Activated gamma-delta T cell (primary cell): ENCODE data around the gene FNDC8.
"Not testable (repeated sequence)": the region's sequence is repeated elsewhere in the genome, so short reads cannot be mapped to it uniquely, and the experiment has no call there.

Source experiments
- DNase-seq: peaks from one replicate; lab custom pipeline; 2025; lab: John Stamatoyannopoulos, UW

Gene FNDC8

DNA sequence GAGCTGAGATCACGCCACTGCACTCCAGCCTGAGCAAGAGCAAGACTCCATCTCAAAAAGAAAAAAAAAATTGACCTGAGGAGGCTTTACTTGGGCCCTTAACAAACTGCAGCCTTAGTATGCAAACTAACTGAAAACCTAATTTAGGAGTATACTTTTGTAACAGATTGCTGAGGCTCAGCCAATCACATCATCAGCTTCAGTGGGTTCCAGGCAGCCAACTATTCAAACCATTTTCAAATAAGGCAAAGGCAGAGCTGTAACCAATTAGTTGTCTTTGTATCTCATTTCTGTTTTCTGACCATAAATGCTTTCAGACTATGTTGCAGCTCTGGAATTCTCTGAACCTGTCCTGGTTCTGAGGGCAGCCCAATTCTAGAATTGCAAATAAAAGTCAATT, 25.7 kb upstream of the FNDC8 start:
- DNase-seq: no peak

DNA sequence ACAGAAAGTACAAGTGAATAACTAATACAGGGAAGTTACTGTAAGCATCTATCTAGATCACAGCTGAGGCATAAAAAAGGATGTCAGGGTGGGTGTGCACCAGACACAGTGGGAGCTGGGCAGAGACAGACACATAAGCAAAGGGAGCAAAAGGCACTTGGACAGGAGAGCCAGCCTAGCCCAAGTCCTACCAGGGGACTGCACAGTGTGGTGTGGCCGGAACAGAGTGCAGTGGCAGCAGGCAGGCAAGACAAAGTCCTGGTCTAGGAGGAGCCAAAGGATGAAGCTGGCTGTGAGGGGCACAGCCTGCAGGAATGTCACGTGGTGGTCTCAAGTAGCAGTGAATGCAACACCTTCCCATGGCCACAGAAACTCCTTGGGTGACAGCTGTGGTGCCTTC, 23.6 kb upstream of the FNDC8 start:
- no peak for DNase-seq

DNA sequence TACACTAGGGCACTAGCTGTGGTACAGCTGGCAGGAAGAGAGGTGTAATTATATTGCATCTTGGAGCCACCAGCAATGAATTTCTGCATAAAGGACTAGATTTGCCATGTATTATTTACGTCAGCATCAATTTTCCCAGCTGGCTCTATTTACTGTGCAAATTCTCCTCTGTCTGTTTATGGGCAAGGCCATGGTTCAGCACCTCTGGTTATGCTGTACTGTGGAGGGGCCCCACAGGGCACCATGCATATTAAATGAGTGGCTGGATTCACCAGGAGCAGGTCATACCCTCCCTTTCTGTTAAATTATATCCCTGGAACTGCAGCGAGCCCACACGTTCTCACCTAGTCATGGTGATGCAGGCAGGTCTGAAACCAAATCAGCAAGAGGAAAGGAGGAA, 21.5 kb upstream of the FNDC8 start:
- no peak for DNase-seq

DNA sequence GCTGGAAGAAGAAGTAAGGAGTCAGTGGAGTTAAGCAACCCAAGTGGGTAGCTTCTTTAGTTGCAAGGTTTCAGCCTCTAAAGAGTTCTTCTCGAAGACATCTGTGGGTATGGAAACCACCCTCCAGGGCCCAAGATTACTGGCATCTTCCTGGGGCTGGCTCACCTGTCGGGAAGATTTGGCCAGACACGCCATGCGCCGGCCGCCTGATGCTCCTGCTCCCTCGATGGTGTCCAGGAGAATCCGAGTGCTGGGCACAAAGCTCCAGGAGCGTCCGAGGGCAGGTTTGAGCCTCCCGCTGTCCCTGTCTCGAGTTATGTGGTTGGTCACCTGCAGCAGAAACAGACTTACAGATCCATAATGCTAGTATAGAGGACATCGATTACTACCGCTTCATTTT, 20.4 kb upstream of the FNDC8 start:
- no peak for DNase-seq

DNA sequence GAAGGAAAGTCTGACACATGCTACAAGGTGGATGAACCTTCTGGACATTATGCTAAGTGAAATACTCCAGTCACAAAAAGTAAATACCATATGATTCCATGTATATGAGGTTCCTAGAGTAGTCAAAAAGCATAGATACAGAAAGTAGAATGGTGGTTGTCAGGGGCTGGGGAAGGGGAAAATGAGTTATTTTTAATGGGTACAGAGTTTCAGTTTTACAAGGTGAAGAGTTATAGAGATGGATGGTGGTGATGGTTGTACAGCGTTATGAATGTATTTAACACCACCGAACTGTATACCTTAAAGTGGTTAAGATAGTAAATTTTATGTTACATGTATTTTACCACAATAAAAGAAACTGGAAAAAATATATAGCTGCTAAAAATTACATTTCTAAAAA, 19.7 kb upstream of the FNDC8 start:
- no peak for DNase-seq

DNA sequence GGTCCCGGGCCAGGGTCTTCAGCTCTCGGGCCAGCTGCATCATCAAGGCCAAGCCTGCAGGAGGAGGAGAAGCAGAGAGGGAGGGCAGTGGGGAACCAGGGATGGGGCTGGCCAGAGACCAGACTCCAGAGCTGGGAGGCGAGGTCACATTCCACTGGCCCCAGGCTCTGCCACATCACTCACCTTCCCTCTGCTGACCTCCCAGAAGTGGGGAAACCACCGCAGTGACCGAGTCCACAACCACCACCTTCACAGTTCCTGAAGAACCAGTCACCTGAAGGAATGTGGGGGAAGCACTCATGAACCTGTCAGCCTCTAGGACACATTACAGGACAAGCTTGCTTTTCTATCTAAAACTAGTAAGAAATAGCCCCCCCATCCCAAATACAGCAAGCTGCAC, 18.1 kb upstream of the FNDC8 start:
- no peak for DNase-seq

DNA sequence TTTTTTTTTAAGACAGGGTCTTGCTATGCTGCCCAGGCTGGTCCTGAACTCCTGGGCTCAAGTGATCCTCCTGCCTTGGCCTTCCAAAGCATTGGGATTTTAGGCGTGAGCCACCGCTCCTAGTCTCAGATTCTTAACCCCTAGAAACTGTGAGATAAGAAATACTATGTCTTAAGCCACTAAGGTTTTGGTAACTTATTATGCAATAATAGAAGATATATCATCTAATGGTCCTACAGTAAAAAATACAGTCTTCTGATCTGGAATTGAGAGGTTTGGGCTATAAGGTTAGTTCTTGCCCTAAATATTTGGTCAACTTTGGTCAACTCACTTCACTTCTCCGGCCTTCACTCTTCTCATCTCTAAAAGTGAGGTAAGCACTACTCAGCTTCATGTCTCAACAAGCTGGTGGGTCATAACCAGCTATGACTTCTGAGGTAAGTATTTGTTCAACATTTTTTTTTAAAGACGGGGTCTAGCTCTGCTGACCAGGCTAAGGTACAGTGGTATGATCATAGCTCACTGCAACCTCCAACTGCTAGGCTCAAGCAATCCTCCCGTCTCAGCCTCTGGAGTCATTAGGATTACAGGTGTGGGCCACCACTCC, 16.5 kb upstream of the FNDC8 start:
- DNase-seq: no peak

DNA sequence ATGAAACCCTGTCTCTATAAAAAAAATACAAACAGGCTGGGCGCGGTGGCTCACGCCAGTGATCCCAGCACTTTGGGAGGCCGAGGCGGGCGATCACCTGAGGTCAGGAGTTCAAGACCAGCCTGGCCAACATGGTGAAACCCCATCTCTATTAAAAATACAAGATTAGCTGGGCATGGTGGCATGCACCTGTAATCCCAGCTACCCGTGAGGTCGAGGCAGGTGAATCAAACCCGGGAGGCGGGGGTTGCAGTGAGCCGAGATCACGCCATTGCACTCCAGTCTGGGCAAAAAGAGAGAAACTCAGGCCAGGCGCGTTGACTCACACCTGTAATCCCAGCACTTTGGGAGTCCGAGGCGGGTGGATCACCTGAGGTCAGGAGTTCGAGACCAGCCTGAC, 10.6 kb upstream of the FNDC8 start:
- not testable (repeated sequence) for DNase-seq

DNA sequence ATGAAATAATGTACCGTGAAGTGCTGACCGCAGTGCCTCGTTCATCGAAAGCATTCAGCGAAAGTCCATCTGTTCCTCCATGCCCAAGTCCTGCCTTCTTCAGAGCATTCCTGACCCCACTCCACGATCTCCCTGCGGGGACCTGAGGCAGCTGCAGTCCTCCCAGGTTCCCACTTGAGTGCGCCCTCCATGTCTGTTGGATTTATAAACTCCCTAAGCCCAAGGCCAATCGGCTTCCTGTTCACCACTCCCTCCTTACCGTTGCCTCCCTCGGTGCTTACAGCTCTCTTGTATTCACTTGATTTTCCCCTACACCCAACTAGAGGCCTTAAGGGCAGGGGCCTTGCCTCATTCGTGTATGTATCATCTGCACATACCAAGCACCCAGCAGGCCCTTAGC, 4.6 kb upstream of the FNDC8 start:
- no peak for DNase-seq

DNA sequence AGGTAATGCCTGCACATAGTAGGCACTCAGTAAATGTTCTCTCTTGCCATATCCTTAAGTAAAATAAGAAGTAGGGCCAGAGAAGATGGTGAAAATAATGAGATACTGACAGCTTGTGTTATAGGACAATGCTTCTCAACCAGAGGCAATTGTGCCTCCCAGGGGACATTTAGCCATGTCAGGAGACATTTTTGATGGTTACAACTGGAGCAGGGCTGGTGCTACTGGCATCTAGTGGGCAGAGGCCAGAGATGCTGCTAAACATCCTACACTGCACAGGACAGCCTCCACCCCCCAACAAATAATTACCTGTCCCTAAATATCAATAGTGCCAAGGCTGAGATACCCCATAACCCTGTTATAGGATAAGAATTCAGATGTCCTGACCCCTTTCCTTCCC, 3.4 kb upstream of the FNDC8 start:
- no peak for DNase-seq

DNA sequence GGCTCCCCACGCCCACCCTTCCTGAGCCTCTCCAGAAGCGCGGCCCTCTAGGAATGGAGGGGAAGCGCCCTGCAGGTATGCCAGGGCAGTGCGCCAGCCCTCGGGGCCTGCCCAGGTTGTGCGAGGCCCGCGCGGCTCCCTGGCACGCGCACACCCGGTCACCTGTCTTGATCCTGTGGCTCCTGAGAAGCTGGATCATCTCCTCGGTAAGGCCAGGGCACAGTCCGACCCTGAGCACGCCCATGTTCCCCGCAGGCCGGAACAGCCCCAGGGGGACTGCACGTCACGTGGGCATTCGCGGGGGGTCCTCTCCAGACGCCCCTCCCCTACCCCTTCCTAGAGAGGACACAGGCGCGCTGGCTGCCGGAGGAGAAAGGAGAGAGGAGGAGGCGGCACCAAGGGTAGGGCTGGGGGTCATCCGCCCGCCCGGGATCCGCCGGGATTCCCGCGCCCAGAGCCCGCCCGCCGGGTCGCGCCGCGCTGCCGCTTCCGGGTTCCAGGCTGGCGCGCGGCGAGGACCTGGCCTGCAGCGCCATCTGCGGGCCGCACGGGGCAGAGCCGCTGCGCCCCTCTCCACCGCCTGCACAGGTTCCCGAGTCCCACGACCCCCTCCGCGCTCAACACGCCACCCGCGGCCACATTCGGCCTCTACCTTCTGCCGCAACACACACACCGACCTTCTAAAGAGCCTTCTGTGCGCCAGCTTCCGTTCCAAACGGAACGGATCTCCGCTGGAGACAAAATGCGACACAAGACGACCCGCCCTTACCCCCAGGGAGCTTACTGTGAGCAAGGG, 1.8 kb upstream of the FNDC8 start, which contains the start of gene RAD51D:
RAD51D (minus strand) TSS at position 491 of the 796 bp plus-strand sequence; CDS start at position 244, 247 bp downstream.
- DNase-seq: peak; percentile 64

DNA sequence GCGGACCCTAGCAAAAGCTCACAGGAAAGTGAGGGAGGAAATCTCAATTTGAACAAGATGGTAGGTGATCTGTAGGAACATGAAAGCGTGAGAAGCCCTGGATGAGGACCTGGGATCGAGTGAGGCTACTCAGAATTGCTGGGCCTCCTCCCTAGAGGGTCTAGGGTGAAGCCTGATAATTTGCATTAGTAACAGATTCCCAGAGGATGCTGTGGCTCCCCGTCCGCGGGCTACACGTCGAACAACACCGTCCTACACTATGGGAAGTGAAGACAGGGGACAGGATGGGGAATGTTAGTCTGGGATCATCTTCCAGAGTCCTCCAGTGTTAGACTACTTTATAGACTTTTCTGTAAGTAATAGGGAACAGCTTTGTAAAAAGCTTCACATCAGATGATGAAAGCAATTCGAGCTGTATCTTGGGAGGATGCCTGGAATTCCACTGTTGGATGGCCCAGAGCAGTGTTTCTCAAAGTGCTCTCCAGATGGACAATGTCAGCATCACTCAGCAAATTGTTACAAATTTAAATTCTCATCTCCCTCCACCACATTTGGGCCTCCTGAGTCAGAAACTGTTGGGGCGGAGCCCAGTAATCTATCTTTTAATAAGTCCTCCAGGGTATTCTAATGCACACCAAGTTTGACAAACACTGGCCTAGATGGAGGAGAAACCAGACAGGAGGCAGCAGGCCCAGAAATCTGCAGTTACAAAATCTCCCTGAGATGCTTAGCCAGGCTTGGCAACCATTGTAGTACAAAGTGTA, 6.5 kb downstream of the FNDC8 start:
- no peak for DNase-seq

DNA sequence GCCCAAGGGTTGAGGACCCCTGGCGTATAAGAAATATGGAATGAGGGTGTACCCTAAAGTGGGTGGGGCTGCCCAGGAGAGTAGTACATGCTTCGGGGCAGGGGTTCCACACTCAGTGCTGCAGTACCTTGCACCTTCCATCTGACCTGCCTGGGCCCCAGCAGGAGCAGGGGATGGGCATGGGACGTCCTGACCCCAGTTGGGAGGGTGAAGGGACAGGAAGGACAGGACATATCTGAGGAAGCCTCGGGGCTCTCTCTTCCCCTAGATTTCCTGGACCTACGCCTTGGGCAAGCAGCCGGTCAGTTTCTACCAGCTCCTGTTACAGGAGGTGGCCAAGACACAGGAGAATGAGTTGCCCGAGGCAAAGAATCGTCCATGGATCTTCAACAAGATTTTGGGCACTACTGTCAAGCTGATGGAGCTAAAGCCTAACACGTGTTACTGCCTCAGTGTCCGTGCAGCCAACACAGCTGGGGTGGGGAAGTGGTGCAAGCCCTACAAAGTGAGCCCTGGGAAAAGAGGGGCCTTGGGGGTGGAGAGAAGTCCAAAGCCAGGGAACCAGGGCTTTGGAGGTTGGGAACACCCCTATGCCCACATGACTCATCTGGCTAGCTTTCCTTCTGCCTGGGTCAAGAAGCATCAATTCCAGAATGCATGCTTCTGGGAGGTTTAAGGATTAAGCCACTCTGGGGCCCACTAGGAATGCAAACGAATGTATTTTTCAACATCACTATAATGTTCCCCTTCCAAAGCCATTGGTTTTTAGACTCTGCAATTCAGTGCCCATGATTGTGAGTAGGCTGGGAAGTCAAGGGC, 7.9 kb downstream of the FNDC8 start:
- DNase-seq: no peak

DNA sequence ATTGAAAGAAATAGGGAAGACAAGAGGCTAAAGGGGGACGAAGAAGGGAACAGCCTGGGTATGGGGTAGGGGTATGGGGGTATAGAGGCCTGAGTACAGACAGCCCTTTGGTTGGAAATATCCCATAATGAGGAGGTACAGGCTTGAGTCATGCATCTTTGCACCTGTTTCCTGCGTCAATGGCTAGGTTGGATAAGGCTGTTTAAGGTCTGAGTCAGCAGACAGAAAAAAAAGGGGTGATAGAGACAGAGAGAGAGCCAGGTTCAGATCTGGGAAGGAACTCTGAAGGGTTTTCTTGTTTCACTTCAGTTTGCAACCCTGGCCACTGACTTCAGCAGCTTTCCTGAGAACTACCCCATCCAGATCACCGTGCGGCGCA, 8.5 kb downstream of the FNDC8 start:
- DNase-seq: no peak

DNA sequence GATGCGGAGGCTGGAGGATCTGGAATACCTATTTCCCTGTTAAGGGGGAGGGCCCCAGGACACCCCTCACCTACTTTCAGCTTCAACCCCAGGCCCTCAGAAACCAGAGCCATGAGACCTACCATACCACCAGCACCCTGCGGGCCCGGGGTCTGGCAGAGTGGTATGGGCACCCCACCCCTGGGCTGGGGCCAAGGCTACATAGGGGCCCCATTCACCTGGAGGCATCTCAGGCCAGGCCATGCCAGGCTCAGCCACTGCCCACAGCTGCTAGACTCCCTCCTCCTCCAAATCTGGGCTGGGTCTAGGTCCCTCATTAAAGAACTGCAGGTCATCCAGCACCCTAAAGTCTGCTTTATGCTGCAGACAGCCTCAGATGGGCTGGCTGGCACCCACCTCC, 9.0 kb downstream of the FNDC8 start:
- DNase-seq: no peak

DNA sequence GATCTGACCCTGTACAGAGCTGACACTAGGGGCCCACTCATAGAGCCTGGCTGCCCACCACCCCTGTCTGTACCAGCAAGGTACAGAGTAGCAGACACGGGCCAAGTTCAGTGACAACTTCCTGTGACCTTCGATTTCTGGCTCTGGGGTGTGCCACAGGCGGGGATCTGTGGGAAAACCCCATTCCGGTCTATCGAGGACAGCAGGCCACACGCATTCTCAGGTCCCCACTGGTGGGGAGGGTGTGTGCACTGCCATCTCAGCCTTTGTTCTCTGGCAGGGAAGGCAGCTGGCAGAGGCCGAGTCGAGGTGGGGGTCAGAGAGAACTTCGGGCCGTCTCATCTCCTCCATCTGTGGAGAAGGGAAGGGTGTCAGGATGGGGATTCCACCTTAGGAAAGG, 10.7 kb downstream of the FNDC8 start:
- DNase-seq: no peak

DNA sequence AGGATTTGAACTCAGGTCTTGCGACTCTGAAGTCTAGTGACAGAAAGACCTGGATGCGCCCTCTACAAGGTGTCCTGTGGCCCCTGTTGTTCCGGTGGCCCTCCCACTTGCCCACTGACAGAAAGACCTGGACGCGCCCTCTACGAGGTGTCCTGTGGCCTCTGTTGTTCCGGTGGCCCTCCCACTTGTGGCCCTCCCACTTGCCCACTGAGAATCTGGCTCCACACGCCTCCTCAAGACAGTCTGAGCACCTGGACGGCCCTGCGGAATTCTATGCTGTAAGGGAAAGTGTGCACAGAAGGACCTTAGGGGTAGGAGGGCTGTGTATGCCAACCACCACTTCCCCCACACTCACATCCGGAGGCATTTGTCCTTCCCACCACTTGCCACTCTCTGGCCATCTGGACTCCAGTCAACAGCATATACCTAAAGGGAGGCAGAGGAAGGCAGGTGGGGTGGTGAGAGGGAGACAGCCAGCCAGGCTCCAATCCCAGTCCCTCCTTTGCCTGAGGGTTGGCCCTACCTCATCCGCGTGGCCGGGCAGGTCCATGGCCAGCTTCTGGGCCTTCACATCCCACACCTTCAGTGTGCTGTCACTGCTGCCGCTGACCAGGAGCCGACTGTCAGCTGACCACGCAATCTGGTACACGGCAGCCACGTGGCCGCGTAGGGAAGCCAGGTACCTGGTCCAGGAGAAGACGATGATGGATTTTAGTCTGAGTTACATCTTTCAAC, 11.6 kb downstream of the FNDC8 start:
- no peak for DNase-seq

DNA sequence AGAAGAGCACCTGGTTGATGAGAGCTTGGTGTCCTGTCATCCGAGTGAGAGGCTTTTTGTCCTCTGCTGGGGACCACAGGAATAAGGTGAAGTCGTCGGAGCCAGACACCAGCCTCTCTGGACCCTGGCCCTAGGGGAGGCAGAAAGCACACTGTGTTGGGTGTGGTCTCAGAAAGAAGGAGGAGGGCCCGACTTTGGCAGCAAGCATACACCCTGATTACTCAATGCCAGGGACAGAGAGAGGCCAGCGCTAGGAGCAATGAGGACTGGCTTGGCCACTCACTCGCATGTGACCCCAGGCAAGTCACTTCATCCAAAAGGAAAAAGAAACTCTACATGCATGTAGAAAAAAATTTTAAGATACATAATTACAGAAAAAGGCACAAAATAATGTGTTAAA, 13.9 kb downstream of the FNDC8 start:
- no peak for DNase-seq

DNA sequence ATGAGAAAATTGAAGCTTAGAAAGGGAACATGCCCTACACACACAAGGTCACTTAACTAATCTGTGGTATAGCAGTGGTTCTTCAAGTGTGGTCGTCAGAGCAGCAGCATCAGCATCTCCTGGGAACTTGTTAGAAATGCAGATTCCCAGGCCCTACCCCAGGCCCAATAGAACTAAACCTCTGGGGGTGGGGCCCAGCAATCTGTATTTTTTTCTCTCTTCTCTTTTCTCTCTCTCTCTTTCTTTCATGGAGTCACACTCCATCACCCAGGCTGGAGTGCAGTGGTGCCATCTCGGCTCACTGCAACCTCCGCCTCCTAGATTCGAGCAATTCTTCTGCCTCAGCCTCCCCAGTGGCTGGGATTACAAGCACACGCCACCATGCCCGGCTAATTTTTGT, 16.8 kb downstream of the FNDC8 start:
- no peak for DNase-seq

DNA sequence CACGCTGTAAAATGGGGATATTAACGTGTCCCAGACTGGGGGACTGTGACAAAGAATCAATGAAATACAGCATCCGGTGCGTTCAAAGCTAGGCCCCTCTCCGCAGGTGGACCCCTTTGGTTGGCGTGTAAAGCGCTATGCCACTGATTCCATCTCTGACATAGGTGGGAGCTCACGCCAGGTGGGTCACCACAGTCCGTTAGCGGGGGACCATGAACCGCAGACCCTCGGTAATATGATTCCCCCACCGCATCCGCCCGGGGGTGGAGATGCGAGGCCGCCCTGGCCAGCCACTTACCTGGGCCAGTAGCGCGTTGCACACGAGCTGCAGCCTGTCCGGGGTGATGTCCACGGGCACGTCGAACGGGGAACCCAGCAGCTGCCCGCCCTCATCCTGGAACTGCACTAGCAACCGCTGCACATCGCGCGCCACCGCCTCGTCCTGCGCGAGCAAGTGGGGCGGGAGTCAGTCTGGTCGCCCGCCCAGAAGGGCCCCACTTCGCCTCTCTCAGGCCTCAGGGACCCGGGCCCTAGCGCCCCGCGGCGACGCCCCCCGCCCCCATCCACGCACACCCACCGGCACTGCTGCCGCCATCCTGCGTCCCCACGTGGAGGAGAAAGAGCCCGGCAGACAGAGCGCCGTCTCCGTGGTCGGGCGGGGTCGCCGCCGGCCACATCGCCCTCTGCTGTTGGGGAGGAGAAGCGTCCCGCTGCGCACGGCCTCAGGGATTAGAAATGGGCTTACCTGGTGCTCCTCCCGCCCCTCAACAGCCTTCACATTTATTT, 20.5 kb downstream of the FNDC8 start, which contains the start of gene NLE1:
NLE1 (minus strand) TSS at position 623 of the 786 bp plus-strand sequence; CDS start at position 595, 28 bp downstream.
- DNase-seq: peak; percentile 66

DNA sequence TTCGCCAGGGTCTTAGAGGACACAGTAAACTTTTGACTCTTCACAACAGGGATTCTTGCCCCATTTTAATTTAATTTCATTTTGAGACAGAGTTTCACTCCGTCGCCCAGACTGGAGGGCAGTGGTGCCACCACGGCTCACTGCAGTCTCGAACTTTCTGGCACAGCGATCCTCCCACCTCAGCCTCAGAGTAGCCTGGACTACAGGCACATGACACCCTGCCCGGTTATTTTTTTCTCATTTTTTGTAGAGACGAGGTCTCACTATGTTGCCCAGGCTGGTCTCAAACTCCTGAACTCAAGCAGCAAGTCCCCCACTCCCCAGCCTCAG, 21.0 kb downstream of the FNDC8 start:
- no peak for DNase-seq
